Colonic mucosa (tissue), 4 donors: Measurements from ENCODE around the gene PINLYP. TPM values are rescaled to one million over a fixed set of nuclear protein-coding genes. Genes with fewer than 3 reads are reported as not detected.
A peak's percentile ranks its signal among the peaks of the same experiment; 100 is the strongest.

Experiments used
- DNase-seq: peaks from one replicate; pipeline ENCODE4 v3.0.0-alpha.2; 2020
- H3K27ac ChIP-seq: fragments of 200-600 bp; one replicate; pipeline ENCODE4 v1.8.0; 2021
- H3K27me3 ChIP-seq: fragments of 200-600 bp; one replicate; pipeline ENCODE4 v1.8.0; 2021
- H3K36me3 ChIP-seq: fragments of 200-600 bp; one replicate; pipeline ENCODE4 v1.8.0; 2021
- H3K4me1 ChIP-seq: fragments of 200-600 bp; one replicate; pipeline ENCODE4 v1.8.0; 2021; ENCODE audit warnings: mild to moderate bottlenecking
- H3K4me3 ChIP-seq: fragments of 200-600 bp; one replicate; pipeline ENCODE4 v1.8.0; 2021
- H3K9ac ChIP-seq, 2 donors: one replicate each; pipeline ENCODE4 v1.7.0; 2013; ENCODE audit warnings: control low read depth in 2 of 2, low read depth in 2 of 2, low read length in 2 of 2
- H3K9me3 ChIP-seq: fragments of 200-600 bp; one replicate; pipeline ENCODE4 v1.8.0; 2021
- intact Hi-C: fragments of 100-400 bp; cut with DNase I; formaldehyde crosslinking; loops from one replicate; pipeline ENCODE4 v1.14.1; 2022
- total RNA-seq, 2 donors: library from RNA; stranded (reverse); fragmentation: NEBNext Ultra II Directional in 1 of 2; extraction: Animal tissue kit (Norgen Biotek cat#: 25700) in 1 of 2; gene quantifications; one replicate each; pipeline ENCODE4 v1.2.1, GENCODE V29; 2021
- TF ChIP-seq, protein P1 (sequence below): fragments of 200-600 bp; IDR thresholded peaks from one replicate; pipeline ENCODE4 v1.8.0; 2022; ENCODE audit warnings: antibody characterized with exemption, mild to moderate bottlenecking
- donor health status: healthy.
- donor health status: DM: no; HTN: no; CAD: no.
- donor health status: DM: no; HTN: no; CAD: no.

PINLYP gene
- total RNA-seq, 2 donors from 2014 or later = 0.52 to 2.4 TPM

DNA sequence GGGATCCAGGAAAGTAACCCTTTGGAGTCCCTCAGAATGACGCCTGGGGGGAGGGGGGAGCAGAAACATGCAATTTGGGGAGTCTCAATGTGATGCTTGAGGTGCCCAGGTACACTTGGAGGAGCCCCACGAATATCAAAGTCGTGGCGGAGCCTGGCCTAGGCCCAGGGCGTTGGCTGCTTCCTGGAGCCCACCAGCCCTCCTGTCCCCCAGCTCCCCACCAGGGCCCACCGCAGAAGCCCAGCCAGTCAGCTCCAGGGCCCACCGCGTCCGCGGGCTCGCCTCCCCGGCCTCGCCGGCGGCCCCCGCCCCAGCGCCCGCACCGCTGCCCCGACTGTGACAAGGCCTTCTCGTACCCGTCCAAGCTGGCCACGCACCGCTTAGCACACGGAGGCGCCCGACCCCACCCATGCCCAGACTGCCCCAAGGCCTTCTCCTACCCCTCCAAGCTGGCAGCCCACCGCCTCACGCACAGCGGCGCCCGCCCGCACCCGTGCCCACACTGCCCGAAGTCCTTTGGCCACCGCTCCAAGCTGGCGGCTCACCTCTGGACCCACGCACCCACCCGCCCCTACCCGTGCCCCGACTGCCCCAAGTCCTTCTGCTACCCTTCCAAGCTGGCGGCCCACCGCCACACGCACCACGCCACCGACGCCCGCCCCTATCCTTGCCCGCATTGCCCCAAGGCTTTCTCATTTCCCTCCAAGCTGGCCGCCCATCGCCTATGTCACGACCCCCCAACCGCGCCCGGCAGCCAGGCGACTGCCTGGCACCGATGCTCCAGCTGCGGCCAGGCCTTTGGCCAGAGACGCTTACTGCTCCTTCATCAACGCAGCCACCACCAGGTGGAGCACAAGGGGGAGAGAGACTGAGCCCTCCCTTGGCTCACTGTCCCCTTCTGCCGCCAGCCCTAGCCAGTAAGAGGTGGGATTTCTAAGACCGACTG is 40.5 kb upstream of the PINLYP start:
- TF ChIP-seq, protein P1, sequence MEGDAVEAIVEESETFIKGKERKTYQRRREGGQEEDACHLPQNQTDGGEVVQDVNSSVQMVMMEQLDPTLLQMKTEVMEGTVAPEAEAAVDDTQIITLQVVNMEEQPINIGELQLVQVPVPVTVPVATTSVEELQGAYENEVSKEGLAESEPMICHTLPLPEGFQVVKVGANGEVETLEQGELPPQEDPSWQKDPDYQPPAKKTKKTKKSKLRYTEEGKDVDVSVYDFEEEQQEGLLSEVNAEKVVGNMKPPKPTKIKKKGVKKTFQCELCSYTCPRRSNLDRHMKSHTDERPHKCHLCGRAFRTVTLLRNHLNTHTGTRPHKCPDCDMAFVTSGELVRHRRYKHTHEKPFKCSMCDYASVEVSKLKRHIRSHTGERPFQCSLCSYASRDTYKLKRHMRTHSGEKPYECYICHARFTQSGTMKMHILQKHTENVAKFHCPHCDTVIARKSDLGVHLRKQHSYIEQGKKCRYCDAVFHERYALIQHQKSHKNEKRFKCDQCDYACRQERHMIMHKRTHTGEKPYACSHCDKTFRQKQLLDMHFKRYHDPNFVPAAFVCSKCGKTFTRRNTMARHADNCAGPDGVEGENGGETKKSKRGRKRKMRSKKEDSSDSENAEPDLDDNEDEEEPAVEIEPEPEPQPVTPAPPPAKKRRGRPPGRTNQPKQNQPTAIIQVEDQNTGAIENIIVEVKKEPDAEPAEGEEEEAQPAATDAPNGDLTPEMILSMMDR = peak; percentile 29
- Histone ChIP-seq H3K4me1 (no peaks in the 10 kb centered on the region), H3K9ac (peak overlapping the region; percentile 0 to 23), H3K36me3 (no peaks in the 10 kb centered on the region), H3K9me3 (no peaks in the 10 kb centered on the region), H3K27me3 (no peaks in the 10 kb centered on the region), H3K4me3 (no peak overlapping the region), H3K27ac (peak overlapping the region; percentile 96)
- intact Hi-C loops = loop anchor here (10.0 kb wide), 1 partner anchor 60 kb away; the partner anchor contains the start of genes IRGQ and ZNF576
- DNase-seq = peak; percentile 59

DNA sequence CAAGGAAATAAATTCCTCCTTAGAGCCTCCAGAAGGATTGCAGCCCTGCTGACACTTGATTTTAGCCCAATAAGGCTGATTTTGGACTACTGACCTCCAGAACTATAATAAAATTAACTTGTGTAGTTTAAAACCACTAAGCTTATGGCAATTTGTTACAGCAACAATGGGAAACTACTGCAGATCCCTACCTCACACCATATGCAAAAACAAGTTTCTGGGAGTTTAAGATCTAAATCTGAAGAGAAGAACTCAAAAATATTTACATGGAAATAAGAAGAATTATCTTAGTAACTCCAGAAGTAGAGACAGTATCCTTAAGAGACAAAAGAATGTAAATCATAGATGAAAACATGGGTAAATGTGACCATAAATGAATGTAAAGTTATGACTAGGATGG is 36.7 kb upstream of the PINLYP start:
- H3K27ac ChIP-seq = no peak overlapping the region
- no peaks in the 10 kb centered on the region for H3K9me3 ChIP-seq
- no peaks in the 10 kb centered on the region for H3K36me3 ChIP-seq
- no peak overlapping the region for H3K4me3 ChIP-seq
- no peak for DNase-seq
- intact Hi-C loops = loop anchor here (10.0 kb wide), 1 partner anchor 56 kb away; the partner anchor contains the start of genes IRGQ and ZNF576
- no peaks in the 10 kb centered on the region for H3K27me3 ChIP-seq
- H3K4me1 ChIP-seq = no peaks in the 10 kb centered on the region
- no peak overlapping the region for H3K9ac ChIP-seq
- TF ChIP-seq, protein P1 = no peak

DNA sequence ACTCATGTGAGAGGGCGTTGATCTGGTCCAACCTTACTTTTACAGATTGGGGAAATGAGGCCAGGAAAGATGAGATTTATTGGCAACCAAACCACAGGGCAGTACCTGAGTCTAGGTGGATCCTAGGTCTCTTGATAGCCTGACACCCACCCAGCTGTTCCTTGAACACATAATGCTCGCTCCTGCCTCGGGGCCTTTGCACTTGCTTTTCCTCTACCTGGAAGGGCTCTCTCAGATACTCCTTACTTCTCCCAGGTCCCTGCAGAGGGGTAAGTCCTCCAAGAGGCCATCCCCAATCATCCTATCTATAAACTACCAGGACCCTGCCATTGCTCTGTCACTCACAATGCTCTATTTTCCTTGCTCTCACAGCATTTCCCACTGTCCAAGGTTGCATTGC is 35.2 kb upstream of the PINLYP start:
- Histone ChIP-seq H3K27ac (no peak overlapping the region), H3K27me3 (no peaks in the 10 kb centered on the region), H3K9me3 (no peaks in the 10 kb centered on the region), H3K9ac (no peak overlapping the region), H3K4me3 (no peak overlapping the region), H3K4me1 (no peaks in the 10 kb centered on the region), H3K36me3 (no peaks in the 10 kb centered on the region)
- DNase-seq = no peak
- intact Hi-C loops = loop anchor here (10.0 kb wide), 1 partner anchor 264 kb away; the partner anchor contains the start of gene LYPD5
- TF ChIP-seq, protein P1 = no peak

DNA sequence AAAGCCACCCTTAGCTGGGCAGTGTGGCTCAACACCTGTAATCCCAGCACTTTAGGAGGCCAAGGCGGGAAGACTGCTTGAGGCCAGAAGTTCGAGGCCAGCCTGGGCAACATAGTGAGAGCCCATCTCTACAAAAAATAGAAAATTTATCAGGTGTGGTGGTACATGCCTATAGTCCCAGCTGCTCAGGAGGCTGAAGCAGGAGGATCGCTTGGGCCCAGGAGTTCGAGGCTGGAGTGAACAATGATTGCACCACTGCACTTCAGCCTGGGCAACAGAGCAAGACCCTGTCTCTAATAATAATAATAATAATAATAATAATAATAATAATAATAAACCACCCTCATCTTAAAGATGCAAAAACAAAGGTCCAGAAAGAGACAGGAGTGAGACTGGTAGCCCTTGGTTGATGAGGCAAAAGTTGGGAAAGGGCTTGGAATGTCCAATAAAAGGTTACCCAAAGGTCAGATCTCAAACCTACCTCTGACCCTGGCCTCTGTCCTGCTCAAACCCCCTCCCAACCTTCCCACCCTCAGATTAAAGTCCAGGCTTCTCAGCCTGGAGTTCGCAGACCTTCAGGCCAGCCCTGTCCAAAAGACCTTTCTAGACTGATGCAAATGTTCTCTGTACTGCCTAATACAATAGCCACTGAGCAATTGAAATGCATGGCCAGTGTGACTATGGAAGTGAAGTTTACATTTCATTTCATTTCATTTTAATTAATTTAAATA is 33.5 kb upstream of the PINLYP start:
- Histone ChIP-seq H3K27ac (no peak overlapping the region), H3K4me1 (no peaks in the 10 kb centered on the region), H3K27me3 (no peaks in the 10 kb centered on the region), H3K9me3 (no peaks in the 10 kb centered on the region), H3K4me3 (no peak overlapping the region), H3K36me3 (no peaks in the 10 kb centered on the region), H3K9ac (no peak overlapping the region)
- TF ChIP-seq, protein P1 = no peak
- no peak for DNase-seq
- intact Hi-C loops = loop anchor here (10.0 kb wide), 1 partner anchor 263 kb away; the partner anchor contains the start of gene LYPD5

DNA sequence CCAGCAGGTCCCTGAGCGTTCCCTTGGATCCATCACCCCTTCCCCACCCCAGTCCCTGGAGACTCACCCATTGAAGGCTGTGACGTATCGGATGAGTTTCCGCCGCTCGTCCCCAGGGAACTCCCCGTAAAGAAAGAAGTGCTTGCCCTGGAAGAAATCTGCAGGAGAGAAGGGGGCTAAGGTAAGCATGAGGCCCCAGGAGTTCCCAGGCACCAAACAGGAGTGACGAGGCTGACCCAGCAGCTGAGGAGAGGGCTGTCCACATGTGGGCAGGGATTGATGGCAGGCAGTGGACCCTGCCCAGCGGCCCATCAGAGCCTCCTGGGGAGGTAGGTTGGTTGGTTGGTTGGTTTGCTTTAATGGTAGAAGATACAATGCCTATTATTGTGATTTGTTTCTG is 31.5 kb upstream of the PINLYP start:
- no peaks in the 10 kb centered on the region for H3K27me3 ChIP-seq
- TF ChIP-seq, protein P1 = no peak
- no peak for DNase-seq
- no peaks in the 10 kb centered on the region for H3K36me3 ChIP-seq
- no peak overlapping the region for H3K9ac ChIP-seq
- no peak overlapping the region for H3K27ac ChIP-seq
- H3K4me3 ChIP-seq = no peak overlapping the region
- no peaks in the 10 kb centered on the region for H3K9me3 ChIP-seq
- no peaks in the 10 kb centered on the region for H3K4me1 ChIP-seq
- intact Hi-C loops = loop anchor here (10.0 kb wide), 1 partner anchor 261 kb away; the partner anchor contains the start of gene LYPD5
